GM23248 (cell line): ENCODE data around the gene EMC8. TPM values are rescaled to one million over a fixed set of nuclear protein-coding genes. Genes with fewer than 3 reads are reported as not detected.

Experiments
- DNase-seq: peaks from one replicate; pipeline ENCODE4 v3.0.0-alpha.2; 2015
- H2AFZ ChIP-seq: fragments of 200-600 bp; sonication (generic); 2 replicates; pipeline ENCODE4 v1.6.1; 2016; ENCODE audit warnings: antibody characterized with exemption
- H3F3A ChIP-seq: fragments of 200-600 bp; sonication (generic); 2 replicates; pipeline ENCODE4 v1.6.1; 2016; ENCODE audit warnings: mild to moderate bottlenecking, antibody characterized with exemption, mixed run types; ENCODE audit not compliant: insufficient read depth
- H3K27ac ChIP-seq: fragments of 200-600 bp; sonication (generic); 2 replicates; pipeline ENCODE4 v1.5.1; 2016; ENCODE audit warnings: mild to moderate bottlenecking
- H3K27me3 ChIP-seq: fragments of 200-600 bp; sonication (generic); replicated peaks from 2 replicates; pipeline ENCODE4 v1.6.1; 2016; ENCODE audit warnings: mild to moderate bottlenecking; ENCODE audit not compliant: insufficient read depth
- H3K36me3 ChIP-seq: fragments of 200-600 bp; sonication (generic); 2 replicates; pipeline ENCODE4 v1.6.1; 2016; ENCODE audit warnings: low read depth, mild to moderate bottlenecking
- H3K4me1 ChIP-seq: fragments of 200-600 bp; sonication (generic); 2 replicates; pipeline ENCODE4 v1.6.1; 2016; ENCODE audit warnings: mild to moderate bottlenecking; ENCODE audit not compliant: insufficient read depth
- H3K4me2 ChIP-seq: fragments of 200-600 bp; sonication (generic); one replicate; pipeline ENCODE4 v1.6.1; 2016; ENCODE audit warnings: mild to moderate bottlenecking; ENCODE audit not compliant: unreplicated experiment
- H3K4me3 ChIP-seq: fragments of 200-600 bp; sonication (generic); 2 replicates; pipeline ENCODE4 v1.5.1; 2016; ENCODE audit warnings: mild to moderate bottlenecking
- H3K79me2 ChIP-seq: fragments of 200-600 bp; sonication (generic); 2 replicates; pipeline ENCODE4 v1.6.1; 2016; ENCODE audit warnings: mild to moderate bottlenecking; ENCODE audit not compliant: insufficient read depth
- H3K9ac ChIP-seq: fragments of 200-600 bp; sonication (generic); 2 replicates; pipeline ENCODE4 v1.6.1; 2016; ENCODE audit warnings: mild to moderate bottlenecking
- H3K9me2 ChIP-seq: fragments of 200-600 bp; sonication (generic); 2 replicates; pipeline ENCODE4 v1.6.1; 2016; ENCODE audit warnings: mixed run types, mild to moderate bottlenecking, moderate library complexity; ENCODE audit not compliant: insufficient read depth
- H3K9me3 ChIP-seq: fragments of 200-600 bp; sonication (generic); one replicate; pipeline ENCODE4 v1.6.1; 2017; ENCODE audit warnings: low read depth
- H4K20me1 ChIP-seq: fragments of 200-600 bp; sonication (generic); 2 replicates; pipeline ENCODE4 v1.6.0; 2016; ENCODE audit not compliant: insufficient read depth
- EZH2 ChIP-seq: fragments of 200-600 bp; sonication (generic); IDR thresholded peaks from 2 replicates; pipeline ENCODE4 v1.6.1; 2018; ENCODE audit warnings: antibody characterized with exemption, mild to moderate bottlenecking; ENCODE audit not compliant: insufficient read depth, poor library complexity, severe bottlenecking
- EZH2phosphoT487 ChIP-seq: fragments of 200-600 bp; sonication (generic); IDR thresholded peaks from 2 replicates; pipeline ENCODE4 v1.6.1; 2018; ENCODE audit warnings: antibody characterized with exemption, moderate library complexity, mild to moderate bottlenecking, low read depth; ENCODE audit not compliant: insufficient read depth
- WGBS, 2 experiments: methylation state at CpG; one replicate each; pipeline ENCODE4 v1.1.6; 2015 to 2017; ENCODE audit warnings: low lambda C conversion rate in 2 of 2, low coverage in 1 of 2; ENCODE audit errors: missing lambda C conversion rate in 2 of 2; 5-methylcytosine and 5-hydroxymethylcytosine counted together
- in situ Hi-C: fragments of 300-500 bp; cut with MboI; formaldehyde crosslinking; loops from 2 replicates; pipeline ENCODE4 v1.15.0; 2020
- polyA plus RNA-seq: library from polyadenylated mRNA; unstranded; fragments of >200 nt; fragmentation: Nextera tagmentation; extraction: Ambion mirVana; gene quantifications from 2 replicates; pipeline ENCODE4 v1.2.1, GENCODE V29; 2016
- total RNA-seq: library from RNA; depleted of rRNA; stranded (reverse); fragments of >200 nt; shearing (Covaris generic); gene quantifications from 2 replicates; pipeline ENCODE4 v1.2.3, GENCODE V29; 2014

The EMC8 gene
- total and polyA plus RNA-seq, 2 experiments from 2014 or later, result 35.2 to 39.4 TPM

DNA sequence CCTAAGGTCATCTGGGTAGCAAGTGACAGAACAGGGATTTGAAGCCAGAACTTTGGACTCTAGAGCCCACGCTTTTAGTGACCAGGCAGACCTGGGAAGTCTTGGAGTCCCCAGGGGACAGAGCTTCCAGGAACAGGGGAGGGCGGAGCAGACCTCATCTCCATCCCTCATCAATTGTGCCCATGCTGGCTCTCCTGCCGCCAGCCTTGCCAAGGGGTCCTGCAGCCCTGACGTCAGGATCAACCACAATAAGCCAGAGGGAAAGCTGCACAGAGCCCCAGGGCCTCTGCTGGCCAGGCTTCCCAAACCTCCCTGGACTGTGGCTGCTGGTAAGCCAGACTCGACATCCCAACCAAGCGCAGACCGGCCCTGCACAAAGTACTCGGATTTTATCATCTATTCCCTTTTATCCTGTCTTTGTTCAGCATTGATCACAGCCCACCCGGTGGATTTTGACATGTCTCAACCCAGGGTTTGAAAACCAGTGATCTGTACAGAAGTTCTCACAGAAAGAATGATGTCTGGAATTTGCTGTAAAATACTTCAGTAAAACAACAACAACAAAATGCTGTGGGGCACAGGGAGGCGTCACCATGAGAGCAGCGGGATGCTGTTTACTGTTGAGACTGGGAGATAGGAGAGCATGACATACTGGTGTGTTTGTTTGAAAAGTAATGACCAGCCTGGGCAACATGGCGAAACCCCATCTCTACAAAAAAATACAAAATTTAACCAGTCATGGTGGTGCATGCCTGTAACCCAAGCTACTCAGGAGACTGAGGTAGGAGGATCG, 60.2 kb downstream of the EMC8 start:
- WGBS, 2 experiments, result 73 to 83% methylated on average over 12 to 13 of the region's 13 CpGs
- Histone ChIP-seq H4K20me1 (no peaks in the 10 kb centered on the region), H2AFZ (no peak overlapping the region), H3K27me3 (no peaks in the 10 kb centered on the region), H3K4me2 (no peak overlapping the region), H3K4me1 (no peaks in the 10 kb centered on the region), H3K9ac (no peak overlapping the region), H3F3A (no peaks in the 10 kb centered on the region), H3K27ac (no peak overlapping the region), H3K9me2 (no peaks in the 10 kb centered on the region), H3K4me3 (no peak overlapping the region), H3K9me3 (no peaks in the 10 kb centered on the region), H3K36me3 (no peaks in the 10 kb centered on the region), H3K79me2 (no peaks in the 10 kb centered on the region)
- in situ Hi-C loops, result no loop called here
- TF ChIP-seq EZH2phosphoT487, result no peak
- no peak for TF ChIP-seq EZH2
- no peak for DNase-seq

GRCh38 chr16:85736921-85737320, 62.4 kb downstream of the EMC8 start:
- no peak overlapping the region for H3K27ac ChIP-seq
- no peaks in the 10 kb centered on the region for H3K27me3 ChIP-seq
- H3K79me2 ChIP-seq, result no peaks in the 10 kb centered on the region
- in situ Hi-C loops, result no loop called here
- no peaks in the 10 kb centered on the region for H3K36me3 ChIP-seq
- H3K9me3 ChIP-seq, result no peaks in the 10 kb centered on the region
- H3K4me3 ChIP-seq, result no peak overlapping the region
- no peaks in the 10 kb centered on the region for H3K9me2 ChIP-seq
- H2AFZ ChIP-seq, result no peak overlapping the region
- H3K4me1 ChIP-seq, result no peaks in the 10 kb centered on the region
- TF ChIP-seq EZH2phosphoT487 (no peak), EZH2 (no peak)
- H3F3A ChIP-seq, result no peaks in the 10 kb centered on the region
- no peak for DNase-seq
- no peaks in the 10 kb centered on the region for H4K20me1 ChIP-seq
- 92 to 96% methylated on average over 8 to 9 of the region's 9 CpGs for WGBS, 2 experiments
- H3K4me2 ChIP-seq, result no peak overlapping the region
- H3K9ac ChIP-seq, result no peak overlapping the region

DNA sequence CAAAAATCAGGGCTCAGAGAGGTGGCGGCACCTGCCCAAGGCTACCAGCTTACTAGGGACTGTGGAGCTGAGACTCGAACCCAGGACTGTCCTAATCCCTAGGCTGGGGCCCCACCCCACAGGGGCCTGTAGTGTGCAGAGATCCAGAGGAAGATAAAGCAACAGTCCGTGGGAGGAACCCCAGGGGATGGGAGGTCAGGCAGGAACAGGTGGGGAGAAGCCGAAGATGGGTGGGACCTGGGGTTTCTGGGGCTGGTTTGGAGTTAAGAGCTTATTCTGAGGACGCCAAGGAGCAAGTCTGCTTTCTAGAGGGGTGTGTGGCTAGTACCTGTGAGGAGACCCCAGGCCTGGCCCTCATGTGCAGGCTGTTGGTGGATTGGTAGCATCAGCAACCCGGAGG, 63.4 kb downstream of the EMC8 start:
- H3K9ac ChIP-seq, result no peak overlapping the region
- no peak overlapping the region for H3K27ac ChIP-seq
- no peaks in the 10 kb centered on the region for H3K9me2 ChIP-seq
- WGBS, 2 experiments, result 70 to 75% methylated on average over 6 of the region's 6 CpGs
- no peak for TF ChIP-seq EZH2phosphoT487
- TF ChIP-seq EZH2, result no peak
- H3K27me3 ChIP-seq, result no peaks in the 10 kb centered on the region
- H3K79me2 ChIP-seq, result no peaks in the 10 kb centered on the region
- H3K4me3 ChIP-seq, result no peak overlapping the region
- no peak for DNase-seq
- no peaks in the 10 kb centered on the region for H3F3A ChIP-seq
- H3K9me3 ChIP-seq, result no peaks in the 10 kb centered on the region
- H2AFZ ChIP-seq, result no peak overlapping the region
- no peak overlapping the region for H3K4me2 ChIP-seq
- H3K4me1 ChIP-seq, result no peaks in the 10 kb centered on the region
- in situ Hi-C loops, result no loop called here
- no peaks in the 10 kb centered on the region for H4K20me1 ChIP-seq
- no peaks in the 10 kb centered on the region for H3K36me3 ChIP-seq

- Histone ChIP-seq H3K9me2 (no peaks in the 10 kb centered on the region), H3K36me3 (no peaks in the 10 kb centered on the region), H3K27me3 (no peaks in the 10 kb centered on the region), H3K9ac (no peak overlapping the region), H3K79me2 (no peaks in the 10 kb centered on the region), H3F3A (no peaks in the 10 kb centered on the region), H3K4me3 (no peak overlapping the region), H2AFZ (no peak overlapping the region), H3K4me1 (no peaks in the 10 kb centered on the region), H3K27ac (no peak overlapping the region), H3K9me3 (no peaks in the 10 kb centered on the region), H3K4me2 (no peak overlapping the region), H4K20me1 (no peaks in the 10 kb centered on the region)
- 97% methylated on average over 14 of the region's 14 CpGs for WGBS, 2 experiments
- in situ Hi-C loops, result no loop called here
- no peak for DNase-seq
- TF ChIP-seq EZH2, result no peak
- TF ChIP-seq EZH2phosphoT487, result no peak
Measured at GRCh38 chr16:85735225-85735635, 64.1 kb downstream of the EMC8 start.
